GOT3 (cell line): ENCODE data around the gene DPP10.

Experiments
- DNase-seq: peaks from one replicate; lab custom pipeline; 2025; ENCODE audit warnings: mixed read lengths; lab: John Stamatoyannopoulos, UW

Gene DPP10

GRCh38 chr2:115285416-115285815 lies 843.0 kb downstream of the DPP10 start:
- no peak for DNase-seq

- no peak for DNase-seq
Observed at GRCh38 chr2:115290478-115290877, 848.0 kb downstream of the DPP10 start.

- DNase-seq: no peak
Observed at GRCh38 chr2:115292742-115293141, 850.3 kb downstream of the DPP10 start.

GRCh38 chr2:115294999-115295398 lies 852.6 kb downstream of the DPP10 start:
- no peak for DNase-seq

GRCh38 chr2:115297056-115297455 lies 854.6 kb downstream of the DPP10 start:
- no peak for DNase-seq

- DNase-seq: no peak
Observed at GRCh38 chr2:115299199-115299598, 856.8 kb downstream of the DPP10 start.

- no peak for DNase-seq
Observed at GRCh38 chr2:115305712-115306111, 863.3 kb downstream of the DPP10 start.

GRCh38 chr2:115314119-115314518 lies 871.7 kb downstream of the DPP10 start:
- no peak for DNase-seq

GRCh38 chr2:115327061-115327460 lies 884.6 kb downstream of the DPP10 start:
- no peak for DNase-seq

- DNase-seq: no peak
Observed at GRCh38 chr2:115359550-115359949, 917.1 kb downstream of the DPP10 start.

- DNase-seq: no peak
Observed at GRCh38 chr2:115364093-115364492, 921.7 kb downstream of the DPP10 start.

- no peak for DNase-seq
Observed at GRCh38 chr2:115369400-115369799, 927.0 kb downstream of the DPP10 start.

- no peak for DNase-seq
Observed at GRCh38 chr2:115374981-115375380, 932.5 kb downstream of the DPP10 start.

- no peak for DNase-seq
Observed at GRCh38 chr2:115384399-115384798, 942.0 kb downstream of the DPP10 start.

- no peak for DNase-seq
Observed at GRCh38 chr2:115386465-115386864, 944.0 kb downstream of the DPP10 start.

GRCh38 chr2:115389024-115389423 lies 946.6 kb downstream of the DPP10 start:
- no peak for DNase-seq

- no peak for DNase-seq
Observed at GRCh38 chr2:115389898-115390565, 947.6 kb downstream of the DPP10 start.

- DNase-seq: no peak
Observed at GRCh38 chr2:115396579-115396978, 954.1 kb downstream of the DPP10 start.

- DNase-seq: no peak
Observed at GRCh38 chr2:115400940-115401339, 958.5 kb downstream of the DPP10 start.

GRCh38 chr2:115412501-115412900 lies 970.1 kb downstream of the DPP10 start:
- DNase-seq: no peak

GRCh38 chr2:115413791-115414190 lies 971.4 kb downstream of the DPP10 start:
- DNase-seq: no peak

GRCh38 chr2:115414466-115414865 lies 972.0 kb downstream of the DPP10 start:
- no peak for DNase-seq

- DNase-seq: no peak
Observed at GRCh38 chr2:115422004-115422634, 979.7 kb downstream of the DPP10 start.

GRCh38 chr2:115427436-115427835 lies 985.0 kb downstream of the DPP10 start:
- no peak for DNase-seq
